Measurements from ENCODE around the gene GPATCH1. TPM values are rescaled to one million over a fixed set of nuclear protein-coding genes. Genes with fewer than 3 reads are reported as not detected.

GPATCH1 gene
- total and polyA plus RNA-seq, 2 of the 4 experiments (the other 2 are of a cell fraction) = 5.1 to 7.5 TPM

DNA sequence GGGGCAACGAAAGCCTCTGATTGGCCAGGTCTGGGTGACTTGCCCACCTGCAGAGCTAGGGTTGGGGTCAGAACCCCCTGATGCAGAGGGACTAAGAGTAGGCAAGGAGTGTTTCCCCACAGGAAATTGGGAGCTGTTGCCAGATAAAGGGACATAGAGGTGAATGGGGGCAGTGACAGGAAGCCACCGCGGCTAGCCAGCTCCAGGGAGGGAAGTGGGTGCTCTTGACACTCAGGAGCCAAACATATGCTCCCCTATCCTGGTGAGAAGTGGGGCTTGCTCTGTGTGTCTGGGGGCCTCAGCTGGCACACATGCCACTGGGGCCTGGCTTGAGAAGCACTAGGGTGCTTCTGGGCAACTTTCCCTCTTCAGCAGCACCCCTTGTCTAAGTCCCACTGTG is 76.9 kb downstream of the GPATCH1 start:
- H3K27ac ChIP-seq (ENCODE audit: insufficient read depth, low read length) = no peak overlapping the region

More for the DNA sequence above, 76.9 kb downstream of the GPATCH1 start:
- H2BK5ac ChIP-seq (ENCODE audit: low read depth, low read length, poor library complexity, severe bottlenecking) = no peak overlapping the region
- dilution Hi-C loops (cut with HindIII; ENCODE audit: low sequenced_read_pairs, unreplicated experiment) = no loop called here
- H3K79me1 ChIP-seq (ENCODE audit: low read depth in 1 of 2, low read length in 2 of 2) = no peaks in the 10 kb centered on the region
- no peak overlapping the region for H3K56ac ChIP-seq (ENCODE audit: extremely low read depth, insufficient read depth, low read length)
- H2AK9ac ChIP-seq (replicated peaks; ENCODE audit: low read depth, low read length, poor library complexity) = no peak overlapping the region
- H3K9me3 ChIP-seq (ENCODE audit: control insufficient read depth, insufficient read depth, low read length) = no peaks in the 10 kb centered on the region
- no peak overlapping the region for H2BK20ac ChIP-seq (ENCODE audit: low read depth, low read length)
- no peak for TF ChIP-seq CHD1 (IDR thresholded peaks at IDR 0.05; ENCODE audit: low read depth, low read length)
- TF ChIP-seq RAD21 (IDR thresholded peaks at IDR 0.05; ENCODE audit: low read length) = no peak
- TF ChIP-seq POLR2A (IDR thresholded peaks at IDR 0.05; ENCODE audit: low read depth, low read length) = no peak
- no peak overlapping the region for H4K91ac ChIP-seq (ENCODE audit: insufficient read depth, low read depth, low read length)
- H3K27me3 ChIP-seq (ENCODE audit: control insufficient read depth, insufficient read depth, low read length) = no peaks in the 10 kb centered on the region
- H4K20me1 ChIP-seq (ENCODE audit: insufficient read depth, low read length) = no peaks in the 10 kb centered on the region
- H4K5ac ChIP-seq (ENCODE audit: low read depth, low read length) = no peak overlapping the region
- POLR2A ChIA-PET (ENCODE audit: unreplicated experiment) = no interaction called here
- H4K8ac ChIP-seq (ENCODE audit: low read depth in 2 of 2, low read length in 2 of 2) = no peak overlapping the region
- H3K4me1 ChIP-seq (ENCODE audit: control insufficient read depth, insufficient read depth, low read length) = peaks cover 3% of the 10 kb centered on the region
- no peaks in the 10 kb centered on the region for H3K9me1 ChIP-seq (ENCODE audit: insufficient read depth, low read length)
- no peak overlapping the region for H2AFZ ChIP-seq (replicated peaks; ENCODE audit: low read length, poor library complexity)
- ATAC-seq (ENCODE audit: low read depth) (no peak), DNase-seq (no peak)
- intact Hi-C loops (cut with micrococcal nuclease) = no loop called here
- H3K4ac ChIP-seq (ENCODE audit: low read depth, low read length) = no peak overlapping the region
- no peak overlapping the region for H2BK15ac ChIP-seq (ENCODE audit: low read depth, low read length)
- H3K23ac ChIP-seq (ENCODE audit: low read depth, low read length) = no peak overlapping the region
- H3K18ac ChIP-seq (ENCODE audit: low read depth, low read length) = no peak overlapping the region
- no peaks in the 10 kb centered on the region for H3K36me3 ChIP-seq (ENCODE audit: control insufficient read depth, insufficient read depth, low read length)
- CTCF ChIA-PET = interaction anchor here (1.2 kb wide), 1 partner anchor 14 kb away, joined by 4 read pairs; no protein-coding TSS in a partner anchor
- no peak overlapping the region for H2AK5ac ChIP-seq (ENCODE audit: low read depth, low read length)
- no TSS peak for BruUV-seq (replicated peaks)
- in situ Hi-C loops (cut with MboI; ENCODE audit: low sequenced_read_pairs) = no loop called here
- H3K4me3 ChIP-seq (ENCODE audit: insufficient read depth, low read depth, low read length) = no peak overlapping the region
- H3K4me2 ChIP-seq (ENCODE audit: low read depth, low read length) = no peak overlapping the region
- no peak overlapping the region for H2BK120ac ChIP-seq (ENCODE audit: low read depth, low read length)
- no peak overlapping the region for H3K9ac ChIP-seq (ENCODE audit: low read depth, low read length)
- no CpG with 5 or more reads among the region's 3 CpGs for WGBS, 2 experiments (ENCODE audit: extremely low coverage in 2 of 2, insufficient read length in 1 of 2)
- no peak overlapping the region for H3K14ac ChIP-seq (replicated peaks; ENCODE audit: low read depth, low read length)

Measured in IMR-90 (cell line).